K562 (cell line): ENCODE measurements around the gene OPA3. TPM values are rescaled to one million over a fixed set of nuclear protein-coding genes. Genes with fewer than 3 reads are reported as not detected.
A peak's percentile ranks its signal among the peaks of the same experiment; 100 is the strongest.

Experiments used
- CBX1 ChIP-seq: sonication (generic); IDR thresholded peaks from 2 replicates; pipeline ENCODE4 v1.6.1; 2016; ENCODE audit warnings: antibody characterized with exemption, low read depth, mild to moderate bottlenecking
- CREBBP ChIP-seq: IDR thresholded peaks from one replicate; pipeline ENCODE4 v1.6.1; 2012; ENCODE audit warnings: low read depth, mild to moderate bottlenecking, control low read depth, inconsistent platforms, low read length
- HNRNPLL ChIP-seq: fragments of 200-400 bp; formaldehyde crosslinking; IDR thresholded peaks from 2 replicates; pipeline ENCODE4 v1.6.1; 2017; ENCODE audit warnings: low read length, low read depth, mild to moderate bottlenecking; ENCODE audit not compliant: poor library complexity, severe bottlenecking
- HOXB6 ChIP-seq: fragments of 250-450 bp; sonication (Bioruptor Pico); IDR thresholded peaks from 2 replicates; pipeline ENCODE4 v1.5.1; 2022; ENCODE audit warnings: mild to moderate bottlenecking, borderline replicate concordance
- ILF3 ChIP-seq: fragments of 450-650 bp; IDR thresholded peaks from 2 replicates; pipeline ENCODE4 v1.6.1; 2018; ENCODE audit warnings: antibody characterized with exemption, mild to moderate bottlenecking, moderate library complexity, borderline replicate concordance
- KLF13 ChIP-seq: fragments of 450-650 bp; IDR thresholded peaks from 2 replicates; pipeline ENCODE4 v1.6.1; 2016; ENCODE audit warnings: missing genetic modification characterization, low read depth, mild to moderate bottlenecking, missing compliant biosample characterization, moderate library complexity, borderline replicate concordance
- MYNN ChIP-seq, 2 experiments: sonication (generic); formaldehyde crosslinking in 1 of 2; IDR thresholded peaks; 2 replicates each; pipeline versions ENCODE4 v1.5.0 to v1.6.1; 2016 to 2020; ENCODE audit warnings: antibody characterized with exemption in 1 of 2, missing genetic modification reagents in 1 of 2
- STAT5A ChIP-seq: IDR thresholded peaks from 2 replicates; pipeline ENCODE4 v1.6.1; 2012; ENCODE audit warnings: low read length, inconsistent platforms, borderline replicate concordance
- WHSC1 ChIP-seq: IDR thresholded peaks from one replicate; pipeline ENCODE4 v1.6.1; 2012; ENCODE audit warnings: low read length, control low read depth, inconsistent platforms
- ZNF507 ChIP-seq: conservative IDR thresholded peaks from 2 replicates; pipeline ENCODE4 v1.6.1; 2017; ENCODE audit warnings: missing genetic modification characterization, missing compliant biosample characterization
- ZNF584 ChIP-seq: fragments of 200-800 bp; sonication (Bioruptor generic); IDR thresholded peaks from 2 replicates; pipeline ENCODE4 v1.6.1; 2016; ENCODE audit warnings: low read depth, mild to moderate bottlenecking, missing genetic modification characterization, missing compliant biosample characterization
- ZZZ3 ChIP-seq: fragments of 450-650 bp; IDR thresholded peaks from 2 replicates; pipeline ENCODE4 v1.6.1; 2016; ENCODE audit warnings: antibody characterized with exemption, mild to moderate bottlenecking, moderate library complexity
- polyA plus RNA-seq, 8 experiments: library from polyadenylated mRNA; depleted of rRNA in 4 of 8; stranded (reverse) in 5 of 8; unstranded in 3 of 8; fragments of >200 nt; fragmentation: Nextera tagmentation in 2 of 8; fragmentation: Illumina TruSeq in 1 of 8; extraction: Ambion mirVana in 2 of 8; extraction: Trizol in 1 of 8; gene quantifications; 2 replicates each; pipeline versions ENCODE4 v1.2.1 to v1.2.3, GENCODE V29; 2011 to 2014; ENCODE audit warnings: inconsistent platforms in 1 of 8, missing spikeins in 1 of 8
- total RNA-seq, 7 experiments: library from RNA; depleted of rRNA in 6 of 7; stranded (reverse); fragments of >200 nt in 6 of 7; fragmentation: Illumina TruSeq in 2 of 7; extraction: Trizol in 2 of 7; gene quantifications; 2 replicates each; pipeline versions ENCODE4 v1.2.1 to v1.2.3, GENCODE V29; 2011 to 2021; ENCODE audit warnings: low replicate concordance in 1 of 7
- TF ChIP-seq, protein P1 (sequence below): fragments of 250-450 bp; sonication (Bioruptor Pico); IDR thresholded peaks from 2 replicates; pipeline ENCODE4 v1.5.0; 2021
- TF ChIP-seq, protein P2 (sequence below): fragments of 250-450 bp; sonication (Bioruptor Pico); IDR thresholded peaks from 2 replicates; pipeline ENCODE4 v1.8.0; 2021; ENCODE audit warnings: moderate library complexity, mild to moderate bottlenecking, inconsistent platforms
- TF ChIP-seq, protein P3 (sequence below): sonication (generic); formaldehyde crosslinking; IDR thresholded peaks from 2 replicates; pipeline ENCODE4 v1.8.1; 2022; ENCODE audit warnings: missing genetic modification reagents
- TF ChIP-seq, protein P4 (sequence below), 2 experiments: IDR thresholded peaks; 2 replicates each; pipeline ENCODE4 v1.6.1; 2011; ENCODE audit warnings: borderline replicate concordance in 1 of 2, control low read depth in 1 of 2, low read depth in 1 of 2, low read length in 1 of 2, mild to moderate bottlenecking in 1 of 2, mixed read lengths in 1 of 2, moderate library complexity in 1 of 2; ENCODE audit not compliant: insufficient read depth in 1 of 2, insufficient read length in 1 of 2, poor library complexity in 1 of 2, severe bottlenecking in 1 of 2; ENCODE audit errors: extremely low read depth in 1 of 2
- TF ChIP-seq, protein P5 (sequence below): sonication (generic); formaldehyde crosslinking; IDR thresholded peaks from 2 replicates; pipeline ENCODE4 v1.8.1; 2023; ENCODE audit warnings: mild to moderate bottlenecking, missing genetic modification reagents
- TF ChIP-seq, protein P6 (sequence below): fragments of 250-450 bp; sonication (Bioruptor Pico); IDR thresholded peaks from 2 replicates; pipeline ENCODE4 v1.5.0; 2020; ENCODE audit warnings: mild to moderate bottlenecking, borderline replicate concordance

The OPA3 gene
- total and polyA plus RNA-seq, 9 of the 15 experiments (the other 6 are each of a cell fraction or from before 2014, with no cell fraction given), result 1.4 to 18.8 (median 9.0) TPM

DNA sequence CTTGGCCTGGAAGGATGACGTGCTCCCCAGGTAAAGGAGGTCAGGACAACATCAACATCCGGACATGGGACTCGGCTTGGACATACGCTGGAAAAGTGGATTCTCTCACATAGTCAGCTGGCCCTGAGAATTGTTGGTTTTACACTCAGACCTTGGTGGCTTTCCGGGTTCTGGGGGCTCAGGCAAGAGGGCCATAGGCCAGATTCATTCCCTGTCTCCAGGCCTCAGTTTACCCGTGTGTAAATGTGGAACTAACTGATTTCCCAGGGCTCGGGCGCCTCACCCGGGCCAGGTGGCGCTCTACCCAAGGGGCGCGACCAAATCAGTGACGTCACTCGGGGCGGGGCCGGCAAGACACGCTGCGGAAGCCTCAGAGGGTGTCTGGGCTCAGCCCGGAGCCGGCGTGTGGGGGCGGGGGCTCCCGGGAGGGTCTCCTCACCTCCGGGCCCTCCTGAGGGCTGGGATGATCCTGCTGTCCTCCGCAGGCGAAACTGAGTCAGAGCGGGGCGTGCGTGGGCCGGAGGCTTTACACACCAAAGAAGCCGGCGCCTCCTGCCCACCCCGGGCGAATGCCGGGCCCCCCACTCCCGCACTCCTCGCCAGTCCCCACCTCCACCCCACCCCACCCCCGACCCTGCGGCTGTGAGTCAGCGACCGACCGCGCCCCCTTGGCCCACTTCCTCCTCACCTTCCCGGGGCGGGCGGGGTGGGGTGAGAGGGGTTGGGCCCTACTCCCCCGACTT lies 78.2 kb downstream of the OPA3 start (continued):
- 0 out of 2 replicates have a peak, but pooled peaks have one; percentile 21 for TF ChIP-seq MYNN (IDR thresholded peaks at IDR 0.05)
- no peak for TF ChIP-seq MYNN (CRISPR knock-in tag; IDR thresholded peaks at IDR 0.05)
- no peak for TF ChIP-seq CREBBP
- TF ChIP-seq, protein P1, sequence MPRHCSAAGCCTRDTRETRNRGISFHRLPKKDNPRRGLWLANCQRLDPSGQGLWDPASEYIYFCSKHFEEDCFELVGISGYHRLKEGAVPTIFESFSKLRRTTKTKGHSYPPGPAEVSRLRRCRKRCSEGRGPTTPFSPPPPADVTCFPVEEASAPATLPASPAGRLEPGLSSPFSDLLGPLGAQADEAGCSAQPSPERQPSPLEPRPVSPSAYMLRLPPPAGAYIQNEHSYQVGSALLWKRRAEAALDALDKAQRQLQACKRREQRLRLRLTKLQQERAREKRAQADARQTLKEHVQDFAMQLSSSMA (CRISPR knock-in tag), result no peak
- TF ChIP-seq, protein P2, sequence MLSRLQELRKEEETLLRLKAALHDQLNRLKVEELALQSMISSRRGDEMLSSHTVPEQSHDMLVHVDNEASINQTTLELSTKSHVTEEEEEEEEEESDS (CRISPR knock-in tag), result no peak
- no peak for TF ChIP-seq ZZZ3
- no peak for TF ChIP-seq HNRNPLL
- peak; percentile 33; the same call in 1 of the 2 replicates for TF ChIP-seq ILF3
- TF ChIP-seq, protein P3, sequence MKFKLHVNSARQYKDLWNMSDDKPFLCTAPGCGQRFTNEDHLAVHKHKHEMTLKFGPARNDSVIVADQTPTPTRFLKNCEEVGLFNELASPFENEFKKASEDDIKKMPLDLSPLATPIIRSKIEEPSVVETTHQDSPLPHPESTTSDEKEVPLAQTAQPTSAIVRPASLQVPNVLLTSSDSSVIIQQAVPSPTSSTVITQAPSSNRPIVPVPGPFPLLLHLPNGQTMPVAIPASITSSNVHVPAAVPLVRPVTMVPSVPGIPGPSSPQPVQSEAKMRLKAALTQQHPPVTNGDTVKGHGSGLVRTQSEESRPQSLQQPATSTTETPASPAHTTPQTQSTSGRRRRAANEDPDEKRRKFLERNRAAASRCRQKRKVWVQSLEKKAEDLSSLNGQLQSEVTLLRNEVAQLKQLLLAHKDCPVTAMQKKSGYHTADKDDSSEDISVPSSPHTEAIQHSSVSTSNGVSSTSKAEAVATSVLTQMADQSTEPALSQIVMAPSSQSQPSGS (CRISPR knock-in tag), result peak; percentile 89
- TF ChIP-seq, protein P4, sequence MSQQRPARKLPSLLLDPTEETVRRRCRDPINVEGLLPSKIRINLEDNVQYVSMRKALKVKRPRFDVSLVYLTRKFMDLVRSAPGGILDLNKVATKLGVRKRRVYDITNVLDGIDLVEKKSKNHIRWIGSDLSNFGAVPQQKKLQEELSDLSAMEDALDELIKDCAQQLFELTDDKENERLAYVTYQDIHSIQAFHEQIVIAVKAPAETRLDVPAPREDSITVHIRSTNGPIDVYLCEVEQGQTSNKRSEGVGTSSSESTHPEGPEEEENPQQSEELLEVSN (IDR thresholded peaks at IDR 0.05; ENCODE audit: borderline replicate concordance in 1 of 2, extremely low read depth in 1 of 2, insufficient read depth in 1 of 2, insufficient read length in 1 of 2, low read depth in 1 of 2, low read length in 1 of 2, poor library complexity in 1 of 2, severe bottlenecking in 1 of 2), result peak; percentile 21 to 36
- peak; percentile 70; the same call in 1 of the 2 replicates for TF ChIP-seq CBX1
- TF ChIP-seq ZNF507 (tag), result no peak
- peak; percentile 60 for TF ChIP-seq ZNF584 (CRISPR knock-in tag)
- TF ChIP-seq, protein P5, sequence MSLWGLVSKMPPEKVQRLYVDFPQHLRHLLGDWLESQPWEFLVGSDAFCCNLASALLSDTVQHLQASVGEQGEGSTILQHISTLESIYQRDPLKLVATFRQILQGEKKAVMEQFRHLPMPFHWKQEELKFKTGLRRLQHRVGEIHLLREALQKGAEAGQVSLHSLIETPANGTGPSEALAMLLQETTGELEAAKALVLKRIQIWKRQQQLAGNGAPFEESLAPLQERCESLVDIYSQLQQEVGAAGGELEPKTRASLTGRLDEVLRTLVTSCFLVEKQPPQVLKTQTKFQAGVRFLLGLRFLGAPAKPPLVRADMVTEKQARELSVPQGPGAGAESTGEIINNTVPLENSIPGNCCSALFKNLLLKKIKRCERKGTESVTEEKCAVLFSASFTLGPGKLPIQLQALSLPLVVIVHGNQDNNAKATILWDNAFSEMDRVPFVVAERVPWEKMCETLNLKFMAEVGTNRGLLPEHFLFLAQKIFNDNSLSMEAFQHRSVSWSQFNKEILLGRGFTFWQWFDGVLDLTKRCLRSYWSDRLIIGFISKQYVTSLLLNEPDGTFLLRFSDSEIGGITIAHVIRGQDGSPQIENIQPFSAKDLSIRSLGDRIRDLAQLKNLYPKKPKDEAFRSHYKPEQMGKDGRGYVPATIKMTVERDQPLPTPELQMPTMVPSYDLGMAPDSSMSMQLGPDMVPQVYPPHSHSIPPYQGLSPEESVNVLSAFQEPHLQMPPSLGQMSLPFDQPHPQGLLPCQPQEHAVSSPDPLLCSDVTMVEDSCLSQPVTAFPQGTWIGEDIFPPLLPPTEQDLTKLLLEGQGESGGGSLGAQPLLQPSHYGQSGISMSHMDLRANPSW (CRISPR knock-in tag), result 0 out of 2 replicates have a peak, but pooled peaks have one; percentile 77
- TF ChIP-seq HOXB6 (CRISPR knock-in tag), result no peak
- TF ChIP-seq STAT5A, result no peak
- peak; percentile 65; the same call in 1 of the 2 replicates for TF ChIP-seq KLF13 (tag)
- no peak for TF ChIP-seq WHSC1
- TF ChIP-seq, protein P6, sequence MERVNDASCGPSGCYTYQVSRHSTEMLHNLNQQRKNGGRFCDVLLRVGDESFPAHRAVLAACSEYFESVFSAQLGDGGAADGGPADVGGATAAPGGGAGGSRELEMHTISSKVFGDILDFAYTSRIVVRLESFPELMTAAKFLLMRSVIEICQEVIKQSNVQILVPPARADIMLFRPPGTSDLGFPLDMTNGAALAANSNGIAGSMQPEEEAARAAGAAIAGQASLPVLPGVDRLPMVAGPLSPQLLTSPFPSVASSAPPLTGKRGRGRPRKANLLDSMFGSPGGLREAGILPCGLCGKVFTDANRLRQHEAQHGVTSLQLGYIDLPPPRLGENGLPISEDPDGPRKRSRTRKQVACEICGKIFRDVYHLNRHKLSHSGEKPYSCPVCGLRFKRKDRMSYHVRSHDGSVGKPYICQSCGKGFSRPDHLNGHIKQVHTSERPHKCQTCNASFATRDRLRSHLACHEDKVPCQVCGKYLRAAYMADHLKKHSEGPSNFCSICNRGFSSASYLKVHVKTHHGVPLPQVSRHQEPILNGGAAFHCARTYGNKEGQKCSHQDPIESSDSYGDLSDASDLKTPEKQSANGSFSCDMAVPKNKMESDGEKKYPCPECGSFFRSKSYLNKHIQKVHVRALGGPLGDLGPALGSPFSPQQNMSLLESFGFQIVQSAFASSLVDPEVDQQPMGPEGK (CRISPR knock-in tag), result no peak
